ENCODE measurements around the gene MRPS5. TPM values are rescaled to one million over a fixed set of nuclear protein-coding genes. Genes with fewer than 3 reads are reported as not detected.
A peak's percentile ranks its signal among the peaks of the same experiment; 100 is the strongest.

MRPS5 gene
- total RNA-seq, 1 donor from 2014 or later: 47.5 TPM

DNA sequence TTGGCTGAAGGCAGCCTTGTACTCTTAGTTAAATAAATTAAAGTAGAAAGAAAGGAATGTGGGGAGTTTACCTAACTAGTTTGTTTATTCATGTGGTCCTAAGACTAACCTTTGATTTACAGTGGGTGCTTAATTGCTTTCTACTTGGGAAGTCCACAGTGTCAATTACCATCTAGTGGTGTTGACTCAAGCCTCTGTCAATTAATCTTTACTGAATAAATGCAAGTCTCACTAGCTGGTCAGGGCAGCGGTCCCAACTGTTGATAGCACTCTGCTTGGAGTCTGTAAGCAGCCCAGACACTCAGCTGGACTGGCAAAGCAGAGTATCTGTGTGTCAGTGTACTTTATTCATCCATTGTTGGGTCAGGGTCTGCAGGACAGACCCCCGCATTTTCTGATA is 22.2 kb upstream of the MRPS5 start:
- no peak overlapping the region for H3K27ac Mint-ChIP-seq (ENCODE audit: unreplicated experiment)
- H3K27me3 Mint-ChIP-seq (ENCODE audit: unreplicated experiment): no peaks in the 10 kb centered on the region
- no peak for DNase-seq (ENCODE audit: low spot score)
- peaks cover 40% of the 10 kb centered on the region for H3K9me3 Mint-ChIP-seq (ENCODE audit: unreplicated experiment)
- H3K36me3 Mint-ChIP-seq (ENCODE audit: low read depth, unreplicated experiment): peaks cover 64% of the 10 kb centered on the region
- TF ChIP-seq, protein P1, sequence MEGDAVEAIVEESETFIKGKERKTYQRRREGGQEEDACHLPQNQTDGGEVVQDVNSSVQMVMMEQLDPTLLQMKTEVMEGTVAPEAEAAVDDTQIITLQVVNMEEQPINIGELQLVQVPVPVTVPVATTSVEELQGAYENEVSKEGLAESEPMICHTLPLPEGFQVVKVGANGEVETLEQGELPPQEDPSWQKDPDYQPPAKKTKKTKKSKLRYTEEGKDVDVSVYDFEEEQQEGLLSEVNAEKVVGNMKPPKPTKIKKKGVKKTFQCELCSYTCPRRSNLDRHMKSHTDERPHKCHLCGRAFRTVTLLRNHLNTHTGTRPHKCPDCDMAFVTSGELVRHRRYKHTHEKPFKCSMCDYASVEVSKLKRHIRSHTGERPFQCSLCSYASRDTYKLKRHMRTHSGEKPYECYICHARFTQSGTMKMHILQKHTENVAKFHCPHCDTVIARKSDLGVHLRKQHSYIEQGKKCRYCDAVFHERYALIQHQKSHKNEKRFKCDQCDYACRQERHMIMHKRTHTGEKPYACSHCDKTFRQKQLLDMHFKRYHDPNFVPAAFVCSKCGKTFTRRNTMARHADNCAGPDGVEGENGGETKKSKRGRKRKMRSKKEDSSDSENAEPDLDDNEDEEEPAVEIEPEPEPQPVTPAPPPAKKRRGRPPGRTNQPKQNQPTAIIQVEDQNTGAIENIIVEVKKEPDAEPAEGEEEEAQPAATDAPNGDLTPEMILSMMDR (IDR thresholded peaks at IDR 0.05; ENCODE audit: unreplicated experiment): no peak
- H3K4me3 Mint-ChIP-seq (ENCODE audit: unreplicated experiment): no peak overlapping the region
- no peaks in the 10 kb centered on the region for H3K4me1 Mint-ChIP-seq (ENCODE audit: unreplicated experiment)

DNA sequence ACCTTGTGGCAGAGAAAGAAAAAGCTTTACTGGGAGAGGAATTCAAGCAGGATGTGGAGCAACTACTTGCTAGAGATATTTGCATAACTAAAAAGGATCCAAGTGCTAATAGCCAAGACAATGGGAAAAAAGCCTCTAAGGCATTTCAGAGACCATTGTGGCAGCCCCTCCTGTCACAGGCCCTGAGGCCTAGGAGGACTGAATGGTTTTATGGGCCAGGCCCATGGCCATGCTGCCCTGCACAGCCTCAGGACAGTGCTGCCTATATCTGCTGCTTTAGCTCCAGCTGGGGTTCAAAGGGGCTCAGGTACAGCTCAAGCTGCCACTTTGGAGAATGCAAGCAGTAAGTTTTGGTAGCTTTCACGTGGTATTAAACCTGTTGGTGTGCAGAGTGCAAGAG is 17.1 kb upstream of the MRPS5 start:
- no peaks in the 10 kb centered on the region for H3K4me1 Mint-ChIP-seq (ENCODE audit: unreplicated experiment)
- DNase-seq (ENCODE audit: low spot score): no peak
- peaks cover 20% of the 10 kb centered on the region for H3K9me3 Mint-ChIP-seq (ENCODE audit: unreplicated experiment)
- TF ChIP-seq, protein P1 (IDR thresholded peaks at IDR 0.05; ENCODE audit: unreplicated experiment): no peak
- no peaks in the 10 kb centered on the region for H3K27me3 Mint-ChIP-seq (ENCODE audit: unreplicated experiment)
- H3K36me3 Mint-ChIP-seq (ENCODE audit: low read depth, unreplicated experiment): peaks cover 30% of the 10 kb centered on the region
- H3K4me3 Mint-ChIP-seq (ENCODE audit: unreplicated experiment): peak overlapping the region; percentile 5
- no peak overlapping the region for H3K27ac Mint-ChIP-seq (ENCODE audit: unreplicated experiment)

- Mint-ChIP-seq H3K27me3 (ENCODE audit: unreplicated experiment) (peaks cover 18% of the 10 kb centered on the region), H3K36me3 (ENCODE audit: low read depth, unreplicated experiment) (peaks cover 9% of the 10 kb centered on the region), H3K27ac (ENCODE audit: unreplicated experiment) (peak overlapping the region; percentile 74), H3K4me1 (ENCODE audit: unreplicated experiment) (peaks cover 14% of the 10 kb centered on the region), H3K4me3 (ENCODE audit: unreplicated experiment) (peak overlapping the region; percentile 98), H3K9me3 (ENCODE audit: unreplicated experiment) (no peaks in the 10 kb centered on the region)
- DNase-seq (ENCODE audit: low spot score): no peak
- TF ChIP-seq, protein P1 (IDR thresholded peaks at IDR 0.05; ENCODE audit: unreplicated experiment): no peak
Observed at GRCh38 chr2:95122197-95122551, 566 bp upstream of the MRPS5 start.

DNA sequence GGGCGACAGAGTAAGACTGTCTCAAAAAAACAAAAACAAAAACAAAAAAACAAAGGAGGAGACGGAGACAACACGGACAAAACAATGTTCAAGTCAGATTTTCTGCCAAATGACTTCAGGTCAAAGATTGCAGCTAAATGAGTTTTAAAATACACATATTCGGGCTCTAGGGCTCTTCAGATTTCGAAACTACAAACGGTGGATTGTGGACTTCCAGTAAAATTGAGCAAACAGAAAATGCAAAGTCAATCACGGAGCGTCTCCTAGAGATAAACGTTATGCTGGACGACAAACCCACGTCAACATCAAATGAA is 558 bp downstream of the MRPS5 start:
- Mint-ChIP-seq H3K4me3 (ENCODE audit: unreplicated experiment) (peak overlapping the region; percentile 98), H3K9me3 (ENCODE audit: unreplicated experiment) (no peaks in the 10 kb centered on the region), H3K36me3 (ENCODE audit: low read depth, unreplicated experiment) (peaks cover 9% of the 10 kb centered on the region), H3K4me1 (ENCODE audit: unreplicated experiment) (peaks cover 14% of the 10 kb centered on the region), H3K27ac (ENCODE audit: unreplicated experiment) (peak overlapping the region; percentile 95), H3K27me3 (ENCODE audit: unreplicated experiment) (peaks cover 18% of the 10 kb centered on the region)
- TF ChIP-seq, protein P1 (IDR thresholded peaks at IDR 0.05; ENCODE audit: unreplicated experiment): no peak
- DNase-seq (ENCODE audit: low spot score): no peak

DNA sequence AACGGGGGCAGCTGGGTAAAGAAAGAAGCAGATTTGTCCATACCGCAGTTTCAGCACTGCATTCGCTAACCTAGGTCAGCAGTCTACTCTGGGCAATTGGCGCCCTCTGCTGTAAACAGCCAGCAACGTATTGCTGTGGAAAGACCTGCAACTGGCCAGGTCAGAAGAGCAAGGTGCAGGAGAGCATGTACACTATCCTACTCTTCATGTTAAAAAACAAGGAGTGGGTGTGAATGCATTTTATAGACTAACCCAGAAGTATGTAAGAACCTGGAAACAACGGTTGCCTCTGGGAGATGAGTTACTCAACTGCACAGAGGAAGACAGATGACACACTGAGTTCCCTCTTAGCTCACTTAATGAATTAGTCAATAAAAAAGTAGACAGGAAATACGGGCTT is 6.2 kb downstream of the MRPS5 start:
- Mint-ChIP-seq H3K4me3 (ENCODE audit: unreplicated experiment) (no peak overlapping the region), H3K9me3 (ENCODE audit: unreplicated experiment) (no peaks in the 10 kb centered on the region), H3K27me3 (ENCODE audit: unreplicated experiment) (peaks cover 4% of the 10 kb centered on the region), H3K36me3 (ENCODE audit: low read depth, unreplicated experiment) (peaks cover 12% of the 10 kb centered on the region), H3K4me1 (ENCODE audit: unreplicated experiment) (peaks cover under 1% of the 10 kb centered on the region), H3K27ac (ENCODE audit: unreplicated experiment) (no peak overlapping the region)
- TF ChIP-seq, protein P1 (IDR thresholded peaks at IDR 0.05; ENCODE audit: unreplicated experiment): peak; percentile 26
- peak; percentile 71 for DNase-seq (ENCODE audit: low spot score)
